Kidney (tissue), 14 donors: Measurements from ENCODE around the gene TOMM40. TPM values are rescaled to one million over a fixed set of nuclear protein-coding genes. Genes with fewer than 3 reads are reported as not detected.
A peak's percentile ranks its signal among the peaks of the same experiment; 100 is the strongest.

Experiments used
- DNase-seq, 5 donors: peaks; one replicate each; pipeline ENCODE4 v3.0.0-alpha.2; 2013 to 2020
- FAIRE-seq: peaks from 2 replicates; lab custom pipeline; 2012; peaks lifted over from hg19 to GRCh38; lab: Jason Lieb, UNC
- H3K27ac ChIP-seq, 2 donors: one replicate each; pipeline ENCODE4 v1.7.0; 2013; ENCODE audit warnings: low read depth in 2 of 2, low read length in 2 of 2, inconsistent platforms in 1 of 2
- H3K27me3 ChIP-seq: one replicate; pipeline ENCODE4 v1.7.1; 2013; ENCODE audit warnings: low read length, inconsistent platforms; ENCODE audit not compliant: control insufficient read depth, insufficient read depth
- H3K36me3 ChIP-seq, 3 donors: one replicate each; pipeline versions ENCODE4 v1.7.0 to v1.7.1; 2013; ENCODE audit warnings: low read length in 3 of 3, control low read depth in 1 of 3, inconsistent platforms in 1 of 3; ENCODE audit not compliant: insufficient read depth in 3 of 3, control insufficient read depth in 2 of 3
- H3K4me1 ChIP-seq, 3 donors: one replicate each; pipeline versions ENCODE4 v1.7.0 to v1.7.1; 2013; ENCODE audit warnings: low read length in 3 of 3, inconsistent platforms in 1 of 3, low read depth in 1 of 3; ENCODE audit not compliant: control insufficient read depth in 2 of 3, insufficient read depth in 2 of 3
- H3K4me3 ChIP-seq, 3 donors: one replicate each; pipeline versions ENCODE4 v1.7.0 to v1.8.1; 2013; ENCODE audit warnings: low read length in 3 of 3, control low read depth in 1 of 3, inconsistent platforms in 1 of 3
- H3K9ac ChIP-seq, 3 donors: one replicate each; pipeline versions ENCODE4 v1.7.0 to v1.7.1; 2013; ENCODE audit warnings: low read length in 3 of 3, control low read depth in 1 of 3, inconsistent platforms in 1 of 3
- H3K9me3 ChIP-seq, 3 donors: one replicate each; pipeline versions ENCODE4 v1.7.0 to v1.7.1; 2013; ENCODE audit warnings: low read length in 3 of 3, control low read depth in 1 of 3, inconsistent platforms in 1 of 3; ENCODE audit not compliant: control insufficient read depth in 2 of 3, insufficient read depth in 1 of 3
- CTCF ChIP-seq: IDR thresholded peaks from 3 replicates; pipeline ENCODE4 v1.5.1; 2012; ENCODE audit warnings: mild to moderate bottlenecking, moderate library complexity, borderline replicate concordance; ENCODE audit not compliant: insufficient read depth; ENCODE audit errors: extremely low read depth
- intact Hi-C: fragments of 100-400 bp; cut with DNase I; formaldehyde crosslinking; loops from one replicate; pipeline ENCODE4 v1.11.1; 2022
- polyA plus RNA-seq: library from polyadenylated mRNA; stranded (reverse); fragments of 350-450 nt; fragmentation: Illumina TruSeq; extraction: RNeasy Lipid Tissue Mini Kit (QIAGEN cat#74804); gene quantifications from one replicate; pipeline ENCODE4 v1.2.3, GENCODE V29; 2014; ENCODE audit warnings: low read depth, low replicate concordance; ENCODE audit not compliant: insufficient read depth
- total RNA-seq: library from RNA; stranded (reverse); fragmentation: NEBNext Ultra II Directional; extraction: Animal tissue kit (Norgen Biotek cat#: 25700); gene quantifications from one replicate; pipeline ENCODE4 v1.2.1, GENCODE V29; 2021
- donor health status: control.
- donor health status: control.
- donor health status: control.
- donor health status: control.
- donor health status: control.
- donor health status: DM: yes; HTN: yes; CAD: no.
- donor health status: Normal renal cell carcinoma (clear cell type).

The TOMM40 gene
- total and polyA plus RNA-seq, 2 donors from 2014 or later, result 45.4 to 51.5 TPM

GRCh38 chr19:44875666-44876451 is 15.2 kb upstream of the TOMM40 start:
- H3K4me1 ChIP-seq, result peaks cover 0 to 2% (median 0%) of the 10 kb centered on the region in 3 donors
- peaks cover 11 to 48% (median 40%) of the 10 kb centered on the region in 3 donors for H3K36me3 ChIP-seq
- H3K27me3 ChIP-seq, result no peaks in the 10 kb centered on the region
- H3K9me3 ChIP-seq, result no peaks in the 10 kb centered on the region
- no peak for FAIRE-seq
- H3K9ac ChIP-seq, result no peak overlapping the region
- H3K27ac ChIP-seq, result no peak overlapping the region
- TF ChIP-seq CTCF, result no peak
- H3K4me3 ChIP-seq, result no peak overlapping the region
- intact Hi-C loops, result no loop called here
- no peak for DNase-seq

- no peak for DNase-seq
Observed at GRCh38 chr19:44876930-44877535, 14.0 kb upstream of the TOMM40 start.

GRCh38 chr19:44878120-44878865 is 12.8 kb upstream of the TOMM40 start:
- Histone ChIP-seq H3K36me3 (peaks cover 4 to 33% (median 30%) of the 10 kb centered on the region in 3 donors), H3K4me1 (peaks cover 0 to 2% (median 0%) of the 10 kb centered on the region in 3 donors), H3K27ac (no peak overlapping the region), H3K9me3 (no peaks in the 10 kb centered on the region), H3K9ac (no peak overlapping the region), H3K4me3 (no peak overlapping the region), H3K27me3 (no peaks in the 10 kb centered on the region)
- intact Hi-C loops, result no loop called here
- DNase-seq (peak in 2 of 5 donors; percentile 34 to 58), FAIRE-seq (no peak)
- TF ChIP-seq CTCF, result no peak

More at GRCh38 chr19:44876930-44877535, 14.0 kb upstream of the TOMM40 start:
- Histone ChIP-seq H3K36me3 (peaks cover 11 to 43% (median 36%) of the 10 kb centered on the region in 3 donors), H3K9me3 (no peaks in the 10 kb centered on the region), H3K27ac (no peak overlapping the region), H3K4me3 (no peak overlapping the region), H3K9ac (no peak overlapping the region), H3K27me3 (no peaks in the 10 kb centered on the region), H3K4me1 (peaks cover 0 to 2% (median 0%) of the 10 kb centered on the region in 3 donors)
- no peak for TF ChIP-seq CTCF
- intact Hi-C loops, result no loop called here
- FAIRE-seq, result no peak
